ENCODE measurements around the gene ATP2C2.

- no peak for TF ChIP-seq CTCF (IDR thresholded peaks at IDR 0.05; ENCODE audit: borderline replicate concordance, extremely low read depth, low read length, poor library complexity, severe bottlenecking)
- no peak for TF ChIP-seq EZH2 (IDR thresholded peaks at IDR 0.05; ENCODE audit: borderline replicate concordance, low read depth, low read length, severe bottlenecking)
Observed at GRCh38 chr16:84398701-84399100, 30.4 kb downstream of the ATP2C2 start.
